Uterus (tissue), 2 donors: ENCODE results near the gene AREL1.

ENCODE experiments used
- CTCF ChIP-seq, 4 experiments: fragments of 200-600 bp in 2 of 4; fragments of 450-650 bp in 2 of 4; sonication (generic) in 2 of 4; IDR thresholded peaks; one replicate each; pipeline ENCODE4 v1.5.1; 2016 to 2019; ENCODE audit warnings: antibody characterized with exemption in 4 of 4, mild to moderate bottlenecking in 2 of 4, moderate library complexity in 1 of 4
- POLR2A ChIP-seq, 2 donors: fragments of 450-650 bp; IDR thresholded peaks; one replicate each; pipeline ENCODE4 v1.6.1; 2016; ENCODE audit warnings: antibody characterized with exemption in 2 of 2, mild to moderate bottlenecking in 1 of 2, moderate library complexity in 1 of 2

- TF ChIP-seq CTCF (IDR thresholded peaks at IDR 0.05) (no peak), POLR2A (IDR thresholded peaks at IDR 0.05) (no peak)
These were observed 94.6 kb downstream of the AREL1 start for GRCh38 chr14:74618078-74618952.
